Measurements from ENCODE around the gene GTF2H4. TPM values are rescaled to one million over a fixed set of nuclear protein-coding genes. Genes with fewer than 3 reads are reported as not detected.
A peak's percentile ranks its signal among the peaks of the same experiment; 100 is the strongest.

GTF2H4 gene
- total and polyA plus RNA-seq, 8 donors, result 3.9 to 67.4 (median 13.0) TPM

- Histone ChIP-seq H3K4me3 (no peak overlapping the region), H3K36me3 (peaks cover 20 to 47% (median 34%) of the 10 kb centered on the region in 4 donors), H3K27me3 (no peaks in the 10 kb centered on the region), H3K4me1 (peaks cover 3 to 29% (median 6%) of the 10 kb centered on the region in 4 donors), H3K9me3 (peaks cover 3 to 10% (median 10%) of the 10 kb centered on the region in 4 donors), H3K27ac (no peak overlapping the region)
- WGBS, 5 donors, result 86 to 98% (median 95%) methylated on average over 3 of the region's 3 CpGs
- intact Hi-C loops (cut with DNase I; ENCODE audit: low total_unique reads), result no loop called here
- TF ChIP-seq CTCF (IDR thresholded peaks at IDR 0.05), result no peak
- no peak for TF ChIP-seq EP300 (IDR thresholded peaks at IDR 0.05)
- no peak for TF ChIP-seq POLR2A (IDR thresholded peaks at IDR 0.05)
- no peak for TF ChIP-seq POLR2AphosphoS5 (IDR thresholded peaks at IDR 0.05)
- no peak for DNase-seq
Observed at GRCh38 chr6:30928677-30929076, 20.7 kb downstream of the GTF2H4 start.

DNA sequence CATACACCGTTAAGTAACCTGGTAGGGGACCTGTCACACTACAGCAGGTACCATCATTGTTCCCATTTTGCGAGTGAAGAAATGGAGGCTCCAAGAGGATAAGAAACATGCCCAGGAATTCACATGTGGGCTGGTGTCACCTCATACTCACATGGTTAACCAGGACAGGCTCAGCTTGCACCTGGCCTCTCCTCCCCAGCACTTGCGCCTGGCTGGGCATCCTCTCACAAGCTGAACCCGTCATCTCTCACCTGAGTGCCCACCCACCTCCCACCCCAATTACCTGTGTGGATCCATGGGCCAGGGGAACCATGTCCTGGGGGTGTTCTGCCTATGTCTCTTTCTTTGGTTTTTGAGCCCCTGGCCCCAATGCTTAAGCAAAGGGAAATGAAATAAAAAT, 22.5 kb downstream of the GTF2H4 start:
- intact Hi-C loops (cut with DNase I; ENCODE audit: low total_unique reads), result no loop called here
- no peak overlapping the region for H3K27ac ChIP-seq

GRCh38 chr6:30931272-30931671, 23.3 kb downstream of the GTF2H4 start:
- TF ChIP-seq CTCF (IDR thresholded peaks at IDR 0.05) (no peak), POLR2AphosphoS5 (IDR thresholded peaks at IDR 0.05) (no peak), POLR2A (IDR thresholded peaks at IDR 0.05) (no peak), EP300 (IDR thresholded peaks at IDR 0.05) (no peak)
- peaks cover 3 to 24% (median 6%) of the 10 kb centered on the region in 4 donors for H3K4me1 ChIP-seq
- H3K27me3 ChIP-seq, result no peaks in the 10 kb centered on the region
- H3K4me3 ChIP-seq, result no peak overlapping the region
- H3K9me3 ChIP-seq, result peaks cover 3 to 10% (median 10%) of the 10 kb centered on the region in 4 donors
- intact Hi-C loops (cut with DNase I; ENCODE audit: low total_unique reads), result no loop called here
- no peak for DNase-seq
- H3K27ac ChIP-seq, result peak overlapping the region in 3 of 5 donors; percentile 60 to 76 (median 65)
- 63 to 75% (median 67%) methylated on average over 7 to 8 of the region's 8 CpGs for WGBS, 5 donors
- peaks cover 3 to 21% (median 8%) of the 10 kb centered on the region in 4 donors for H3K36me3 ChIP-seq

More for the DNA sequence above, 22.5 kb downstream of the GTF2H4 start:
- TF ChIP-seq EP300 (IDR thresholded peaks at IDR 0.05) (no peak), CTCF (IDR thresholded peaks at IDR 0.05) (no peak), POLR2AphosphoS5 (IDR thresholded peaks at IDR 0.05) (no peak), POLR2A (IDR thresholded peaks at IDR 0.05) (no peak)
- Histone ChIP-seq H3K36me3 (peaks cover 9 to 29% (median 16%) of the 10 kb centered on the region in 4 donors), H3K9me3 (peaks cover 3 to 10% (median 10%) of the 10 kb centered on the region in 4 donors), H3K27me3 (no peaks in the 10 kb centered on the region), H3K4me1 (peaks cover 3 to 29% (median 6%) of the 10 kb centered on the region in 4 donors), H3K4me3 (no peak overlapping the region)
- DNase-seq, result no peak
- 87 to 97% (median 91%) methylated on average over 4 of the region's 4 CpGs for WGBS, 5 donors

- H3K4me3 ChIP-seq, result no peak within 1 kb of the TSS
- intact Hi-C loops (cut with DNase I; ENCODE audit: low total_unique reads), result no loop called here
- no peak for TF ChIP-seq CTCF (IDR thresholded peaks at IDR 0.05)
- TF ChIP-seq POLR2AphosphoS5 (IDR thresholded peaks at IDR 0.05), result no peak
- TF ChIP-seq POLR2A (IDR thresholded peaks at IDR 0.05), result no peak
- no peak for TF ChIP-seq EP300 (IDR thresholded peaks at IDR 0.05)
- H3K9me3 ChIP-seq, result peaks cover 3 to 10% (median 10%) of the 10 kb centered on the region in 4 donors
- 47 to 64% (median 54%) methylated on average over 7 of the region's 7 CpGs for WGBS, 5 donors
- no peaks in the 10 kb centered on the region for H3K27me3 ChIP-seq
- peaks cover 0 to 13% (median under 1%) of the 10 kb centered on the region in 4 donors for H3K36me3 ChIP-seq
- peak in 1 of 2 donors; percentile 40 for DNase-seq
- H3K4me1 ChIP-seq, result peaks cover 3 to 17% (median 6%) of the 10 kb centered on the region in 4 donors
- peak within 1 kb of the TSS; percentile 2 to 76 (median 60) for H3K27ac ChIP-seq
Observed at GRCh38 chr6:30931969-30932645, 24.1 kb downstream of the GTF2H4 start, which contains the start of gene SFTA2. Gene SFTA2 (minus strand): TSS chr6:30932170. CDS start chr6:30932096, 74 bp downstream.
